NB4 (cell line): ENCODE data around the gene PTPMT1.

Experiments
- CTCF ChIP-seq: IDR thresholded peaks from one replicate; pipeline ENCODE4 v1.5.1; 2012; ENCODE audit warnings: low read depth, low read length
- MAX ChIP-seq: IDR thresholded peaks from 2 replicates; pipeline ENCODE4 v1.6.1; 2011; ENCODE audit warnings: low read depth, low read length
- MYC ChIP-seq: IDR thresholded peaks from 2 replicates; pipeline ENCODE4 v1.6.1; 2011; ENCODE audit warnings: low read depth, low read length
- POLR2A ChIP-seq: IDR thresholded peaks from 2 replicates; pipeline ENCODE4 v1.6.1; 2011; ENCODE audit warnings: mild to moderate bottlenecking; ENCODE audit not compliant: insufficient read length; ENCODE audit errors: extremely low read depth

- TF ChIP-seq CTCF (no peak), POLR2A (no peak), MYC (no peak), MAX (no peak)
Measured at GRCh38 chr11:47607380-47607779, 42.0 kb downstream of the PTPMT1 start.
